ENCODE results near the gene KNOP1.

DNA sequence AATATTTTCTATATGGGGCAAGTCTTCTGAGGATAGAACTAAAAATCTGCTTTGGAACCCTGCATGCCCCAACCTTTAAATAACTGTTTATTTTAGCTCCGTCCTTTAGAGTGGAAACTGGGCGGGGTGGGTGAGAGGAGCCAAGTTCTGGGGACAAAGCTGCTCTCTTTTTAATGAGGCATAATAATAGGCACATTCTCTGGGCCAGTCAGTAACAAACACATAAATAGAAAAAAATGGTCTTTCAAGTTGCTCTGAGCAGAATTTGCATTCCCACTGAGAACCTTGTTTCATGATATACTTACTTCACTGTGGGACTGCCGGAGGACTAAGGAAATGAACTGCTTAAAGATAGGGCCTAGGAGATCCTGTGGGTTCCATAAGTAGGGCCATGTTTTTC, 51.5 kb downstream of the KNOP1 start:
- TF ChIP-seq POLR2A (IDR thresholded peaks at IDR 0.05; ENCODE audit: low read length), result no peak
- no peak for TF ChIP-seq GATA1 (IDR thresholded peaks at IDR 0.05; ENCODE audit: low read depth, low read length)

Data from erythroblast (primary cell).